Keratinocyte (primary cell): ENCODE results near the gene ZCCHC24. TPM values are rescaled to one million over a fixed set of nuclear protein-coding genes. Genes with fewer than 3 reads are reported as not detected.
"Not testable (repeated sequence)": the region's sequence is repeated elsewhere in the genome, so short reads cannot be mapped to it uniquely, and the experiment has no call there.

Experiments
- DNase-seq: peaks from one replicate; pipeline ENCODE4 v3.0.0-alpha.2; 2011; ENCODE audit warnings: low read depth, missing footprints, low spot score
- FAIRE-seq: peaks from 2 replicates; lab custom pipeline; 2011; peaks lifted over from hg19 to GRCh38; lab: Jason Lieb, UNC
- H2AFZ ChIP-seq: 2 replicates; pipeline ENCODE4 v1.6.0; 2012; ENCODE audit warnings: low read length, control low read depth, inconsistent platforms; ENCODE audit not compliant: control insufficient read depth
- H3K27ac ChIP-seq: 2 replicates; pipeline ENCODE4 v1.5.1; 2011; ENCODE audit warnings: low read length; ENCODE audit not compliant: control insufficient read depth, insufficient read depth
- H3K27me3 ChIP-seq: 3 replicates; pipeline ENCODE4 v1.6.0; 2011; ENCODE audit warnings: low read length; ENCODE audit not compliant: control insufficient read depth, insufficient read depth; ENCODE audit errors: extremely low read depth
- H3K36me3 ChIP-seq, 2 experiments: 2 replicates in 1 of 2; 3 replicates in 1 of 2; pipeline ENCODE4 v1.5.1; 2011; ENCODE audit warnings: low read length in 2 of 2, mild to moderate bottlenecking in 1 of 2; ENCODE audit not compliant: control insufficient read depth in 2 of 2, insufficient read depth in 2 of 2; ENCODE audit errors: extremely low read depth in 1 of 2
- H3K4me1 ChIP-seq: 3 replicates; pipeline ENCODE4 v1.5.1; 2011; ENCODE audit warnings: low read length; ENCODE audit not compliant: control insufficient read depth, insufficient read depth; ENCODE audit errors: extremely low read depth
- H3K4me2 ChIP-seq: 3 replicates; pipeline ENCODE4 v1.6.0; 2011; ENCODE audit warnings: low read depth, low read length; ENCODE audit not compliant: control insufficient read depth, insufficient read depth; ENCODE audit errors: extremely low read depth
- H3K4me3 ChIP-seq, 3 experiments: fragments of 200-600 bp in 1 of 3; sonication (generic) in 1 of 3; 2 replicates in 2 of 3; 3 replicates in 1 of 3; pipeline ENCODE4 v1.5.1; 2011 to 2016; ENCODE audit warnings: low read length in 3 of 3, mild to moderate bottlenecking in 3 of 3, control low read depth in 2 of 3, inconsistent platforms in 1 of 3, low read depth in 1 of 3, mixed read lengths in 1 of 3, mixed run types in 1 of 3, moderate library complexity in 1 of 3; ENCODE audit not compliant: control insufficient read depth in 2 of 3, insufficient read depth in 2 of 3; ENCODE audit errors: extremely low read depth in 1 of 3
- H3K79me2 ChIP-seq: 2 replicates; pipeline ENCODE4 v1.6.0; 2012; ENCODE audit warnings: low read length; ENCODE audit not compliant: control insufficient read depth, insufficient read depth
- H3K9ac ChIP-seq: 3 replicates; pipeline ENCODE4 v1.6.0; 2011; ENCODE audit warnings: low read length; ENCODE audit not compliant: control insufficient read depth, insufficient read depth; ENCODE audit errors: extremely low read depth
- H3K9me1 ChIP-seq: 3 replicates; pipeline ENCODE4 v1.6.0; 2011; ENCODE audit warnings: low read length; ENCODE audit not compliant: control insufficient read depth, insufficient read depth; ENCODE audit errors: extremely low read depth
- H3K9me3 ChIP-seq: 2 replicates; pipeline ENCODE4 v1.5.1; 2012; ENCODE audit warnings: low read depth, low read length; ENCODE audit not compliant: control insufficient read depth
- H4K20me1 ChIP-seq: 3 replicates; pipeline ENCODE4 v1.6.0; 2011; ENCODE audit warnings: low read length; ENCODE audit not compliant: control insufficient read depth, insufficient read depth; ENCODE audit errors: extremely low read depth
- EZH2 ChIP-seq: IDR thresholded peaks from one replicate; pipeline ENCODE4 v1.6.1; 2012; ENCODE audit warnings: inconsistent platforms, mild to moderate bottlenecking, low read length, moderate library complexity
- dilution Hi-C: fragments of 300-500 bp; cut with MboI; formaldehyde crosslinking; loops from one replicate; pipeline ENCODE4 v1.7.0; 2020; ENCODE audit warnings: low sequenced_read_pairs; ENCODE audit not compliant: extremely low pct_ligation_motif_present
- polyA plus RNA-seq, 5 experiments: library from polyadenylated mRNA; depleted of rRNA in 3 of 5; stranded (reverse) in 3 of 5; stranded (forward) in 1 of 5; unstranded in 1 of 5; fragments of >200 nt; gene quantifications; 1 replicate in 1 of 5; 2 replicates in 3 of 5; 3 replicates in 1 of 5; pipeline versions ENCODE4 v1.2.1 to v1.2.3, GENCODE V29; 2011 to 2012; ENCODE audit warnings: missing spikeins in 2 of 5, low read depth in 1 of 5, low replicate concordance in 1 of 5
- TF ChIP-seq, protein P1 (sequence below), 3 experiments: IDR thresholded peaks in 1 of 3; conservative IDR thresholded peaks in 1 of 3; optimal IDR thresholded peaks in 1 of 3; 2 replicates in 2 of 3; 3 replicates in 1 of 3; pipeline versions ENCODE3 to v1.5.1; 2011; ENCODE audit warnings: low read length in 3 of 3, mild to moderate bottlenecking in 3 of 3, moderate library complexity in 2 of 3, control low read depth in 1 of 3, inconsistent platforms in 1 of 3; ENCODE audit not compliant: insufficient read depth in 2 of 3; ENCODE audit errors: extremely low read depth in 1 of 3

Gene ZCCHC24
- polyA plus RNA-seq, 1 donor (not counting 4 experiments of a cell fraction or from before 2014, with no cell fraction given): 0.96 TPM

DNA sequence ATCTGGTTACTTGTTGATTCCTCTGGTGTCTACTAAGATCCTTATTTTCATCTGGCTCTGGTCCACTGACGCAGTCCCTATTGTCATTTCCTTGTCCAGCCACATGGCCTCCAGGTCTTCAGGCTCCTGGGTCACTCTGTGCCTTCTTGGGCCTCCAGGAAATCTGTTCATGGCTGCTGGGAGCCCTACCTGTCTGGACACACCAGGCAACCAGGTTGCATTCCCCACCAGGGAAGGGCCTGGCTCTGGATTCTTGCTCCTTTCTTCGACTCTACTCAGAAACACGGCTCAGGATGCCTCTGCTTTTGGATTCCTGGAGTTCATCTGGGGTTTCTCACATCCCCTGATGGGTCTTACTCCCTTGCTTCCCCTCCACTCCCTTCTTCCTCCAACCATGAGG lies 106.2 kb downstream of the ZCCHC24 start:
- Histone ChIP-seq H3K9me3 (no peaks in the 10 kb centered on the region), H4K20me1 (no peaks in the 10 kb centered on the region), H3K36me3 (no peaks in the 10 kb centered on the region), H3K4me1 (peaks cover 6% of the 10 kb centered on the region), H3K79me2 (no peaks in the 10 kb centered on the region), H3K4me3 (no peak overlapping the region), H3K9ac (no peak overlapping the region), H3K4me2 (no peak overlapping the region), H3K9me1 (no peaks in the 10 kb centered on the region), H3K27me3 (no peaks in the 10 kb centered on the region), H3K27ac (no peak overlapping the region), H2AFZ (peak overlapping the region; percentile 73)
- FAIRE-seq: peak; percentile 5
- dilution Hi-C loops: no loop called here
- DNase-seq: no peak
- no peak for TF ChIP-seq EZH2
- TF ChIP-seq, protein P1, sequence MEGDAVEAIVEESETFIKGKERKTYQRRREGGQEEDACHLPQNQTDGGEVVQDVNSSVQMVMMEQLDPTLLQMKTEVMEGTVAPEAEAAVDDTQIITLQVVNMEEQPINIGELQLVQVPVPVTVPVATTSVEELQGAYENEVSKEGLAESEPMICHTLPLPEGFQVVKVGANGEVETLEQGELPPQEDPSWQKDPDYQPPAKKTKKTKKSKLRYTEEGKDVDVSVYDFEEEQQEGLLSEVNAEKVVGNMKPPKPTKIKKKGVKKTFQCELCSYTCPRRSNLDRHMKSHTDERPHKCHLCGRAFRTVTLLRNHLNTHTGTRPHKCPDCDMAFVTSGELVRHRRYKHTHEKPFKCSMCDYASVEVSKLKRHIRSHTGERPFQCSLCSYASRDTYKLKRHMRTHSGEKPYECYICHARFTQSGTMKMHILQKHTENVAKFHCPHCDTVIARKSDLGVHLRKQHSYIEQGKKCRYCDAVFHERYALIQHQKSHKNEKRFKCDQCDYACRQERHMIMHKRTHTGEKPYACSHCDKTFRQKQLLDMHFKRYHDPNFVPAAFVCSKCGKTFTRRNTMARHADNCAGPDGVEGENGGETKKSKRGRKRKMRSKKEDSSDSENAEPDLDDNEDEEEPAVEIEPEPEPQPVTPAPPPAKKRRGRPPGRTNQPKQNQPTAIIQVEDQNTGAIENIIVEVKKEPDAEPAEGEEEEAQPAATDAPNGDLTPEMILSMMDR (optimal IDR thresholded peaks at IDR 0.05 in 1 of 3, IDR thresholded peaks at IDR 0.05 in 1 of 3, conservative IDR thresholded peaks at IDR 0.05 in 1 of 3; ENCODE audit: extremely low read depth in 1 of 3, insufficient read depth in 2 of 3, low read length in 3 of 3): no peak

DNA sequence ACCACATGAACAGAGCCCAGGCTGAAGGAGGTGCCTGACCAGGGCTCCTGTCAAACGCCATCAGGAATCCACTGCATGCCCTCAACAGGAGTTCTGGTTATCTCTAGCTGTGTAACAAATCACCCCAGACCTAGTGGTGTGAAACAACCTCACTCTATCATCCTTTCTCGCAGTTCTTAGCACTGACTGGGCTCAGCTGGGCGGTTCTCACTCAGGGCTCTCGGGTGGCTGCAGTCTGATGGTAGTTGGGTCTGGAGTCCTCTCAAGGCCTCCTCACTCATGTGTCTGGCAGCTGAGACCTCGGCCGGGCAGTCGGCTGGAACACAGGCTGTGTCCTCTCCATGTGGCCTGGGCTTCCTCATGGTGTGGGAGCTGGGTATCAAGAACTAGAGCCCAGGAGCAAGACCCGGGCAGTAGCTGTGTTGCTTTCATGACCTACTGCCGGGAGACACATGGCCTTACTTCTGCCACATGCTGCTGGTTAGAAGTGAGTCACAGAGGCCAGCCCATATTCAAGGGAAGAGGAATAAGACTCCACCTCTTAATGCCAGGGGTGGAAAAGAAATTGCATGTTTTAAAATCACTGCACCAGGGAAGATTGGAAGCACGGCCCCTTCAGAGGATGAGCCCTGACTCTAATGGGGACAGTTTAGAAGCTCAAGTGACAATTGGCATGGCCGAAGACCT lies 107.5 kb downstream of the ZCCHC24 start:
- H3K9ac ChIP-seq, H3K79me2 ChIP-seq, H2AFZ ChIP-seq, H3K9me3 ChIP-seq, H4K20me1 ChIP-seq, dilution Hi-C loops, H3K27ac ChIP-seq, H3K36me3 ChIP-seq, H3K4me2 ChIP-seq, DNase-seq, H3K9me1 ChIP-seq, H3K4me3 ChIP-seq, H3K27me3 ChIP-seq: not testable (repeated sequence)
- FAIRE-seq: peak; percentile 83
- H3K4me1 ChIP-seq: peaks cover 14% of the 10 kb centered on the region

DNA sequence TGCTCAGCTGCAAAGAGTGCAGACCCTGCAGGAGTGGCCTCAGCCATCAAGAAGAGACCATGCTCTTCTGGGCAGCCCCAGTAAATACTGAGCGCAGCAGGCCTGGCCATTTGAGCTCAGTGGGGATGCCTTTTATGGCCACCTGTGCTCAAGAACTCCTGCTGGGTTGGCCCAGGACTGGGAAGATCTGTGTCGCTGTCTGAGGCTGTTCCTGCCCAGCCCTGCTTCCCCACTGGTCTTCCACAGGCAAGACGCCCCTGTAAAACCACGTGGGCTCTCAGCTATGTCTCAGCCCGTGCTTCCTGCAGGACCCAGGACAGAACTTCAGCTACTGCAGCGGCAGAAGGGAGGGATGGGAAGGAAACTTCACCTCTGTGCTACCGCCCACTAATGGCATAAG lies 108.7 kb downstream of the ZCCHC24 start:
- dilution Hi-C loops: no loop called here
- Histone ChIP-seq H3K36me3 (no peaks in the 10 kb centered on the region), H3K4me2 (no peak overlapping the region), H3K9ac (no peak overlapping the region), H3K79me2 (no peaks in the 10 kb centered on the region), H4K20me1 (no peaks in the 10 kb centered on the region), H3K27ac (no peak overlapping the region), H3K9me1 (no peaks in the 10 kb centered on the region), H3K4me1 (peaks cover 19% of the 10 kb centered on the region), H3K9me3 (peaks cover 2% of the 10 kb centered on the region), H3K4me3 (no peak overlapping the region), H2AFZ (no peak overlapping the region), H3K27me3 (no peaks in the 10 kb centered on the region)
- TF ChIP-seq EZH2: no peak
- TF ChIP-seq, protein P1 (optimal IDR thresholded peaks at IDR 0.05 in 1 of 3, IDR thresholded peaks at IDR 0.05 in 1 of 3, conservative IDR thresholded peaks at IDR 0.05 in 1 of 3; ENCODE audit: extremely low read depth in 1 of 3, insufficient read depth in 2 of 3, low read length in 3 of 3): no peak
- no peak for FAIRE-seq
- no peak for DNase-seq
